Kidney (tissue), 14 donors: ENCODE results near the gene ZBTB46. TPM values are rescaled to one million over a fixed set of nuclear protein-coding genes. Genes with fewer than 3 reads are reported as not detected.

Source experiments
- DNase-seq, 5 donors: peaks; one replicate each; pipeline ENCODE4 v3.0.0-alpha.2; 2013 to 2020
- FAIRE-seq: peaks from 2 replicates; lab custom pipeline; 2012; peaks lifted over from hg19 to GRCh38; lab: Jason Lieb, UNC
- H3K27ac ChIP-seq, 2 donors: one replicate each; pipeline ENCODE4 v1.7.0; 2013; ENCODE audit warnings: low read depth in 2 of 2, low read length in 2 of 2, inconsistent platforms in 1 of 2
- H3K27me3 ChIP-seq: one replicate; pipeline ENCODE4 v1.7.1; 2013; ENCODE audit warnings: low read length, inconsistent platforms; ENCODE audit not compliant: control insufficient read depth, insufficient read depth
- H3K36me3 ChIP-seq, 3 donors: one replicate each; pipeline versions ENCODE4 v1.7.0 to v1.7.1; 2013; ENCODE audit warnings: low read length in 3 of 3, control low read depth in 1 of 3, inconsistent platforms in 1 of 3; ENCODE audit not compliant: insufficient read depth in 3 of 3, control insufficient read depth in 2 of 3
- H3K4me1 ChIP-seq, 3 donors: one replicate each; pipeline versions ENCODE4 v1.7.0 to v1.7.1; 2013; ENCODE audit warnings: low read length in 3 of 3, inconsistent platforms in 1 of 3, low read depth in 1 of 3; ENCODE audit not compliant: control insufficient read depth in 2 of 3, insufficient read depth in 2 of 3
- H3K4me3 ChIP-seq, 3 donors: one replicate each; pipeline versions ENCODE4 v1.7.0 to v1.8.1; 2013; ENCODE audit warnings: low read length in 3 of 3, control low read depth in 1 of 3, inconsistent platforms in 1 of 3
- H3K9ac ChIP-seq, 3 donors: one replicate each; pipeline versions ENCODE4 v1.7.0 to v1.7.1; 2013; ENCODE audit warnings: low read length in 3 of 3, control low read depth in 1 of 3, inconsistent platforms in 1 of 3
- H3K9me3 ChIP-seq, 3 donors: one replicate each; pipeline versions ENCODE4 v1.7.0 to v1.7.1; 2013; ENCODE audit warnings: low read length in 3 of 3, control low read depth in 1 of 3, inconsistent platforms in 1 of 3; ENCODE audit not compliant: control insufficient read depth in 2 of 3, insufficient read depth in 1 of 3
- intact Hi-C: fragments of 100-400 bp; cut with DNase I; formaldehyde crosslinking; loops from one replicate; pipeline ENCODE4 v1.11.1; 2022
- polyA plus RNA-seq: library from polyadenylated mRNA; stranded (reverse); fragments of 350-450 nt; fragmentation: Illumina TruSeq; extraction: RNeasy Lipid Tissue Mini Kit (QIAGEN cat#74804); gene quantifications from one replicate; pipeline ENCODE4 v1.2.3, GENCODE V29; 2014; ENCODE audit warnings: low read depth, low replicate concordance; ENCODE audit not compliant: insufficient read depth
- total RNA-seq: library from RNA; stranded (reverse); fragmentation: NEBNext Ultra II Directional; extraction: Animal tissue kit (Norgen Biotek cat#: 25700); gene quantifications from one replicate; pipeline ENCODE4 v1.2.1, GENCODE V29; 2021
- TF ChIP-seq, protein P1 (sequence below): IDR thresholded peaks from 3 replicates; pipeline ENCODE4 v1.5.1; 2012; ENCODE audit warnings: mild to moderate bottlenecking, moderate library complexity, borderline replicate concordance; ENCODE audit not compliant: insufficient read depth; ENCODE audit errors: extremely low read depth
- donor health status: control.
- donor health status: control.
- donor health status: control.
- donor health status: control.
- donor health status: control.
- donor health status: DM: yes; HTN: yes; CAD: no.
- donor health status: Normal renal cell carcinoma (clear cell type).

ZBTB46 gene
- total and polyA plus RNA-seq, 2 donors from 2014 or later: 4.5 to 24.0 TPM

DNA sequence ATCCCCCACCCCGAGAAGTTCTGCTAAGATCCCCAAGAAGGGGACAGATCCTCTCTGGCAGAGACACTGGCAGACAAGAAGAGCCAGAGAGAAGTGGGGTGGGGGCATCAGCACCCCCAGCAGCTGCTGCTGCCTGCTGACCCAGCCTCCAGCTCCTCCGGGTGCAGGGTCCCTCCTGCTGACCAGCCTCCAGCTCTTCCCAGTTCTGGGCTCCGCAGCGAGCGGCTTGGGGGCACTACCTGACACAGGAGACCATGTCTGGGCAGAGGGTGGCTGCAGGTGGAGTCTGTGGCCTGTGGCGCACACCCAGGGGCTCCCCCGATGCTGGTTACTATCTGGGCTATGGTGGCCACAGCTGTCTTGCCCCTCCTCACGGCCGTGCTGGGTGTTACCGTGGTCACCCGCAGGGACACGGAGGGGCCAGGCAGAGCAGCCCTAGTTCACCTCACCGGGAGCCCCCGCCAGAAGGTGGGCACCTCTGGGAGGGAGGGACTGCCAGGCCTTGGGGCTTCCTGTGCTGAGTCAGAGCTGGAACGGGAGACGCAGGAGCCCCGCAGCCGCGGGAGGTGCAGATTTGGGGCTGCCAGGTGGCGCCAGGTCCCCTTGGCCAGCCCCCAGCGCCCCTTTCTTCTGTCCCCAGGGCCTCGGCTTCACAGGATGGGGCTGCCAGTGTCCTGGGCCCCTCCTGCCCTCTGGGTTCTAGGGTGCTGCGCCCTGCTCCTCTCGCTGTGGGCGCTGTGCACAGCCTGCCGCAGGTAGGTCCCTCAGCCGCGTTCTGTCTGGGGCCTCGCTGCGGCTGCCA, 94.0 kb downstream of the ZBTB46 start:
- Histone ChIP-seq H3K27ac (peak overlapping the region in 1 of 2 donors; percentile 1), H3K4me3 (peak overlapping the region in 2 of 3 donors; percentile 36 to 64), H3K9ac (peak overlapping the region in 1 of 3 donors; percentile 46), H3K27me3 (no peaks in the 10 kb centered on the region), H3K4me1 (peaks cover 0 to 16% (median 0%) of the 10 kb centered on the region in 3 donors), H3K36me3 (peaks cover 3 to 9% (median 5%) of the 10 kb centered on the region in 3 donors), H3K9me3 (no peaks in the 10 kb centered on the region)
- TF ChIP-seq, protein P1, sequence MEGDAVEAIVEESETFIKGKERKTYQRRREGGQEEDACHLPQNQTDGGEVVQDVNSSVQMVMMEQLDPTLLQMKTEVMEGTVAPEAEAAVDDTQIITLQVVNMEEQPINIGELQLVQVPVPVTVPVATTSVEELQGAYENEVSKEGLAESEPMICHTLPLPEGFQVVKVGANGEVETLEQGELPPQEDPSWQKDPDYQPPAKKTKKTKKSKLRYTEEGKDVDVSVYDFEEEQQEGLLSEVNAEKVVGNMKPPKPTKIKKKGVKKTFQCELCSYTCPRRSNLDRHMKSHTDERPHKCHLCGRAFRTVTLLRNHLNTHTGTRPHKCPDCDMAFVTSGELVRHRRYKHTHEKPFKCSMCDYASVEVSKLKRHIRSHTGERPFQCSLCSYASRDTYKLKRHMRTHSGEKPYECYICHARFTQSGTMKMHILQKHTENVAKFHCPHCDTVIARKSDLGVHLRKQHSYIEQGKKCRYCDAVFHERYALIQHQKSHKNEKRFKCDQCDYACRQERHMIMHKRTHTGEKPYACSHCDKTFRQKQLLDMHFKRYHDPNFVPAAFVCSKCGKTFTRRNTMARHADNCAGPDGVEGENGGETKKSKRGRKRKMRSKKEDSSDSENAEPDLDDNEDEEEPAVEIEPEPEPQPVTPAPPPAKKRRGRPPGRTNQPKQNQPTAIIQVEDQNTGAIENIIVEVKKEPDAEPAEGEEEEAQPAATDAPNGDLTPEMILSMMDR: no peak
- no peak for FAIRE-seq
- intact Hi-C loops: no loop called here
- DNase-seq: peak in 2 of 5 donors; percentile 56 to 78

DNA sequence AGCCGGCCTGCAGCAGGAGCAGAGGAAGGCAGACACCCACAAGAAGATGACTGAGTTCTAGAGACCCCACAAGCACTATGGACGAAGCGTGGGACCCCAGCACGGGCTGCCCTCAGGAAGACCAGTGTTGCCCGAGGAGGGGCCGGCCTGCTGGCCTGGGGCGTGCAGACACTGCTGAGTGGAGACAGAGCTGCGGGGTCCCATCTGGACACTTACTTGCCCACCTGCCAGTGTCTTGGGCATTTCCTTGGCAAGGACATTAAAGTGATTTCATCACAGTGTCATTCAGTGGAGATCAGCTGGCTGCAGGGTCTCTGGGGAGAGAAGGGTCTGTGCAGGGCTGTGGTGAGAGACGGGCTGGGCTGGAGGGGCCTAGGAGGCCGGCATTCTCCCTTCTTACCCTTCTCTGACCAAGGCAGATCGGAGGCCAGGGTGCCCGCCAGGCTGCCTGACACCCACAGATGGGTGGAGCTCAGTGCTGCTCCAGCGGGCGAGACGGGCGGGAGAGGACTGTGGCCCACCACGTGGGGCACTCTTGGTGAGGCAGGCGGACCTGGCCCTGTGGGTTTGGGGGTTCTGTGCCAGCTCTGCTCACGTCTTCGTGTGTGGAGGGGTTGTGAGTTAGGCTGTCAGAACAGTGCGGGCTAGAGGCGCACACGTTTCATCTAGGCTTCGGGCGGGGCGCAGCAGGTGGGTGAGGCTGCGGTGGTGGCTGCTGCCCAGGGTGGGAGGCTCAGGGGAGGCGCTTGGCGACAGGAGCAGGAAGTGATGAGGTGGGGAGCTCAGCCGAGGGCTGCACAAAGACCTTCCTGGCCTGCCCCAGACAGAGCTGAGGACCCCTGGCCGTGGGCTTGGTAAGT, 95.0 kb downstream of the ZBTB46 start, which contains the start of gene LIME1:
Gene LIME1, plus strand, starts transcription at position 806 of the 860 bp plus-strand sequence. CDS start 886 bp downstream, outside the sequence.
- DNase-seq: peak in 2 of 5 donors; percentile 48 to 82
- H3K27ac ChIP-seq: peak within 1 kb of the TSS in 1 of 2 donors; percentile 1

DNA sequence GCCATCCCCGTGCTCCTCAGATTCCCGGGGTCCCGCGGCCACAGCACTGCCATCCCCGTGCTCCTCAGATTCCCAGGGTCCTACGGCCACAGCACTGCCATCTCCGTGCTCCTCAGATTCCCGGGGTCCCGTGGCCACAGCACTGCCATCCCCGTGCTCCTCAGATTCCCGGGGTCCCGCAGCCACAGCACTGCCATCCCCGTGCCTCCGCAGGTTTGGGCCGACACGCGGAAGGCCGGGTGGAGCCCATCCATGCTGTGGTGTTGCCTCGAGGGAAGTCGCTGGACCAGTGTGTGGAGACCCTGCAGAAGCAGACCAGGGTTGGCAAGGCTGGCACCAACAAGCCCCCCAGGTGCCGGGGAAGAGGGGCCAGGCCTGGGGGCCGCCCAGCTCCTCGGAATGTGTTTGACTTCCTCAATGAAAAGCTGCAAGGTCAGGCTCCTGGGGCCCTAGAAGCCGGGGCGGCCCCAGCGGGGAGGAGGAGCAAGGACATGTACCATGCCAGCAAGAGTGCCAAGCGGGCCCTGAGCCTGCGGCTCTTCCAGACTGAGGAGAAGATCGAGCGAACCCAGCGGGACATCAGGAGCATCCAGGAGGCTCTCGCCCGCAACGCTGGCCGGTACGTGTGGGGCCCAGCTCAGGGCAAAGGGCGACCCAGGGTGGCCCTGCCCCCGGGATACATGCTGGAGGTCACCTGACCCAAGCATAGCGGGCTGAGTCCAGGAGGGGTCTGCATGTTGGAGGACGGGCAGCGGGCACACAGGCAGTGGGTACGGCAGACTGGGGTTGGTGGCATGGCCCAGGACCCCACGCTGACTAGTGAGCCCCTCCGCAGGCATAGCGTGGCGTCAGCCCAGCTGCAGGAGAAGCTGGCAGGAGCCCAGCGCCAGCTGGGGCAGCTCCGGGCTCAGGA, 95.9 kb downstream of the ZBTB46 start:
- Histone ChIP-seq H3K27me3 (no peaks in the 10 kb centered on the region), H3K9ac (no peak overlapping the region), H3K9me3 (no peaks in the 10 kb centered on the region), H3K4me3 (peak overlapping the region in 1 of 3 donors; percentile 64), H3K27ac (no peak overlapping the region), H3K4me1 (peaks cover 0 to 13% (median 0%) of the 10 kb centered on the region in 3 donors), H3K36me3 (peaks cover 4 to 8% (median 6%) of the 10 kb centered on the region in 3 donors)
- TF ChIP-seq, protein P1: no peak
- intact Hi-C loops: no loop called here
- FAIRE-seq: no peak
- DNase-seq: peak in 2 of 5 donors; percentile 55 to 78

More for the DNA sequence above, 95.0 kb downstream of the ZBTB46 start, which contains the start of gene LIME1:
- TF ChIP-seq, protein P1: no peak
- Histone ChIP-seq H3K4me1 (peaks cover 0 to 14% (median 0%) of the 10 kb centered on the region in 3 donors), H3K36me3 (peaks cover 4 to 8% (median 6%) of the 10 kb centered on the region in 3 donors), H3K4me3 (peak within 1 kb of the TSS in 2 of 3 donors; percentile 36 to 64), H3K27me3 (no peaks in the 10 kb centered on the region), H3K9me3 (no peaks in the 10 kb centered on the region), H3K9ac (peak within 1 kb of the TSS in 1 of 3 donors; percentile 46)
- no peak for FAIRE-seq
- intact Hi-C loops: no loop called here
